Measurements from ENCODE around the gene LGR6. TPM values are rescaled to one million over a fixed set of nuclear protein-coding genes. Genes with fewer than 3 reads are reported as not detected.

LGR6 gene
- total RNA-seq, 4 donors from 2014 or later = 1.6 to 4.9 (median 4.1) TPM

GRCh38 chr1:202293569-202293968, 100.0 kb downstream of the LGR6 start:
- Histone ChIP-seq H3K9me3 (no peaks in the 10 kb centered on the region), H3K27ac (no peak overlapping the region), H3K36me3 (no peaks in the 10 kb centered on the region), H3K4me1 (no peaks in the 10 kb centered on the region), H3K4me3 (no peak overlapping the region), H3K27me3 (no peaks in the 10 kb centered on the region)
- 67% methylated on average over 4 of the region's 4 CpGs for WGBS
- no peak for TF ChIP-seq EP300 (IDR thresholded peaks at IDR 0.05)
- TF ChIP-seq POLR2AphosphoS5 (IDR thresholded peaks at IDR 0.05) = no peak
- TF ChIP-seq CTCF (IDR thresholded peaks at IDR 0.05) = no peak
- TF ChIP-seq POLR2A (IDR thresholded peaks at IDR 0.05) = no peak
- no peak for DNase-seq (ENCODE audit: low spot score in 2 of 2)

DNA sequence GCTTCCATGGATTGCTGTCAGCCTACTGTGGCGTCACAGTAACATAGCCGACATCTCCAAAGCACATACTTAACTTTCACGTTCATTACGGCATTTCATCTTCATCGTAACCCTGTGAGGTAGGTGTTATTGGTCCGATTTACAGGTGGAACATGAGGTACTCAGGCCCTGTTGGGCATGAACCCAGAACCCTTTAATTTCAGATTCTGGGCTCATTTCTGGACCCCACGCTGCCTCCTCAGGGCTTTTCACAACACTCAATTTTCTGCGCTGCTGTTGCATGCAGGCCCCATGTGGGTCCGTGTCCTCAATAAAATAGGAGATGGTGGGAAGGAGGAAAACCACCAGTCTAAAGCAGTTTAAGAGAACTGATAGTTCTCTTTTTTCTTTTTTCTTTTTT, 108.6 kb downstream of the LGR6 start:
- no peak overlapping the region for H3K27ac ChIP-seq
- no peak for DNase-seq (ENCODE audit: low spot score in 2 of 2)
- WGBS = 96% methylated on average over 9 of the region's 9 CpGs
- TF ChIP-seq EP300 (IDR thresholded peaks at IDR 0.05) (no peak), CTCF (IDR thresholded peaks at IDR 0.05) (no peak), POLR2A (IDR thresholded peaks at IDR 0.05) (no peak), POLR2AphosphoS5 (IDR thresholded peaks at IDR 0.05) (no peak)
- no peak overlapping the region for H3K4me3 ChIP-seq
- no peaks in the 10 kb centered on the region for H3K4me1 ChIP-seq
- H3K36me3 ChIP-seq = no peaks in the 10 kb centered on the region
- H3K27me3 ChIP-seq = peaks cover 4% of the 10 kb centered on the region
- no peaks in the 10 kb centered on the region for H3K9me3 ChIP-seq

- H3K36me3 ChIP-seq = no peaks in the 10 kb centered on the region
- H3K4me3 ChIP-seq = no peak overlapping the region
- 78% methylated on average over 6 of the region's 9 CpGs for WGBS
- TF ChIP-seq POLR2AphosphoS5 (IDR thresholded peaks at IDR 0.05) = no peak
- no peak for TF ChIP-seq POLR2A (IDR thresholded peaks at IDR 0.05)
- no peak for TF ChIP-seq CTCF (IDR thresholded peaks at IDR 0.05)
- no peak for TF ChIP-seq EP300 (IDR thresholded peaks at IDR 0.05)
- peaks cover 4% of the 10 kb centered on the region for H3K27me3 ChIP-seq
- no peaks in the 10 kb centered on the region for H3K9me3 ChIP-seq
- no peak overlapping the region for H3K27ac ChIP-seq
- DNase-seq (ENCODE audit: low spot score in 2 of 2) = no peak
- no peaks in the 10 kb centered on the region for H3K4me1 ChIP-seq
These were observed 110.8 kb downstream of the LGR6 start for GRCh38 chr1:202304375-202304774.

GRCh38 chr1:202305168-202305567, 111.6 kb downstream of the LGR6 start:
- no peaks in the 10 kb centered on the region for H3K4me1 ChIP-seq
- 82% methylated on average over 1 of the region's 1 CpG for WGBS
- no peaks in the 10 kb centered on the region for H3K36me3 ChIP-seq
- DNase-seq (ENCODE audit: low spot score in 2 of 2) = no peak
- H3K27me3 ChIP-seq = peaks cover 4% of the 10 kb centered on the region
- no peak overlapping the region for H3K27ac ChIP-seq
- no peak for TF ChIP-seq POLR2AphosphoS5 (IDR thresholded peaks at IDR 0.05)
- H3K9me3 ChIP-seq = no peaks in the 10 kb centered on the region
- no peak overlapping the region for H3K4me3 ChIP-seq

DNA sequence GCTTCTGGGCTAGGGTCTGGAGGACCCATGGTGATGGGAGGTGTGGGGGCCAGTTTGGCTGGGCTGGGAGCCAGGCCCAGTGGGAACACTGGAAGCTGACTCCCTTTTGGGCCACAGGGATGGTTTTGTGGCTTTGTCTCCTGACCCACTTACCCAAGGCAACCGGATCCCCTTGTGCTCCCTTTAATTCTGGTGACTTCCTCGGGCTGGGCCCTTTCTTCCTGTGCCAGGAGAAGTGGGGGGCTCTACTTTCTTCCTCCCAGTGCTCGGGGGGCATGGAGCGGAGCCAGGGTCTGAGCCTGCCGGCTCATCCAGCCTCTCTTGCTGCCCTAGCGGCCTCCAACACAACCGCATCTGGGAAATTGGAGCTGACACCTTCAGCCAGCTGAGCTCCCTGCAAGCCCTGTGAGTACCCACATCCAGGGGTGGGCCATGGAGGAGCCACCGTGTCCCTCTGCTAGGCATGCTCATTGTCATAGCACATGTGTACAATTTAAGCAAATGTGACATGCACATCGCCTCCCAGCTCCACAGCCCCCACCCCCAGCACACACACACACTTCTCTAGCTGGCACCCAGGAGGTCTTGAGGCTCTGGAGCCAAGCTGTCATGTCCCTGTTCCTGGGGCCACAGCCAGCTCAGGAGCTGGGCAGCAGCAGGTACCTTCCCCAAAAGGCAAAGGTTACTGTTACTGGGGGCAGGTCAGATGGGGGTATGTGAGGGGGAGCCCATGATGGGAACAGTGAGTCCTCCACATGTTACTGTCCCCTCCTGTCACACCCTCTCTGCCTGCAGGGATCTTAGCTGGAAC, 113.1 kb downstream of the LGR6 start:
- Histone ChIP-seq H3K4me3 (no peak overlapping the region), H3K27me3 (peaks cover 4% of the 10 kb centered on the region)
- 88% methylated on average over 6 of the region's 9 CpGs for WGBS

More for the DNA sequence above, 113.1 kb downstream of the LGR6 start:
- H3K4me1 ChIP-seq = no peaks in the 10 kb centered on the region
- H3K36me3 ChIP-seq = no peaks in the 10 kb centered on the region
- no peak overlapping the region for H3K27ac ChIP-seq
- no peak for TF ChIP-seq CTCF (IDR thresholded peaks at IDR 0.05)
- TF ChIP-seq POLR2A (IDR thresholded peaks at IDR 0.05) = no peak
- no peak for TF ChIP-seq EP300 (IDR thresholded peaks at IDR 0.05)
- TF ChIP-seq POLR2AphosphoS5 (IDR thresholded peaks at IDR 0.05) = no peak
- H3K9me3 ChIP-seq = no peaks in the 10 kb centered on the region
- DNase-seq (ENCODE audit: low spot score in 2 of 2) = no peak

Measured in suprapubic skin (tissue), 4 donors.